Tibial nerve (tissue), 4 donors: ENCODE measurements around the gene UXS1. TPM values are rescaled to one million over a fixed set of nuclear protein-coding genes. Genes with fewer than 3 reads are reported as not detected.
"Not testable (repeated sequence)": the region's sequence is repeated elsewhere in the genome, so short reads cannot be mapped to it uniquely, and the experiment has no call there.

Source experiments
- DNase-seq, 2 donors: peaks; one replicate each; pipeline ENCODE4 v3.0.0-alpha.2; 2019; ENCODE audit warnings: low spot score in 2 of 2
- H3K27ac ChIP-seq, 4 donors: fragments of 200-600 bp; sonication (generic) in 3 of 4; one replicate each; pipeline ENCODE4 v1.5.1; 2017 to 2019; ENCODE audit warnings: mild to moderate bottlenecking in 1 of 4
- H3K27me3 ChIP-seq, 2 donors: fragments of 200-600 bp; sonication (generic) in 1 of 2; one replicate each; pipeline versions ENCODE4 v1.5.1 to v1.6.0; 2017 to 2019
- H3K36me3 ChIP-seq, 3 donors: fragments of 200-600 bp; sonication (generic); one replicate each; pipeline ENCODE4 v1.5.1; 2018 to 2019
- H3K4me1 ChIP-seq, 4 donors: fragments of 200-600 bp; sonication (generic) in 3 of 4; one replicate each; pipeline ENCODE4 v1.5.1; 2017 to 2019
- H3K4me3 ChIP-seq, 4 donors: fragments of 200-600 bp; sonication (generic) in 3 of 4; one replicate each; pipeline ENCODE4 v1.5.1; 2017 to 2019; ENCODE audit warnings: mild to moderate bottlenecking in 1 of 4, moderate library complexity in 1 of 4
- H3K9me3 ChIP-seq, 4 donors: fragments of 200-600 bp; sonication (generic) in 3 of 4; one replicate each; pipeline ENCODE4 v1.5.1; 2017 to 2019
- EP300 ChIP-seq, 2 donors: sonication (generic); formaldehyde crosslinking; IDR thresholded peaks; one replicate each; pipeline ENCODE4 v1.6.1; 2017; ENCODE audit warnings: antibody characterized with exemption in 2 of 2, mild to moderate bottlenecking in 1 of 2
- POLR2A ChIP-seq, 2 donors: fragments of 450-650 bp; IDR thresholded peaks; one replicate each; pipeline ENCODE4 v1.6.1; 2017; ENCODE audit warnings: antibody characterized with exemption in 2 of 2, mild to moderate bottlenecking in 2 of 2, moderate library complexity in 2 of 2
- WGBS, 2 donors: methylation state at CpG; one replicate each; pipeline ENCODE4 v1.1.5; 2018; 5-methylcytosine and 5-hydroxymethylcytosine counted together
- total RNA-seq, 4 donors: library from RNA; depleted of rRNA; stranded (reverse); fragments of >200 nt; gene quantifications; one replicate each; pipeline ENCODE4 v1.1.0, GENCODE V29; 2016
- TF ChIP-seq, protein P1 (sequence below), 5 experiments: fragments of 200-600 bp in 3 of 5; fragments of 450-650 bp in 2 of 5; sonication (generic) in 3 of 5; IDR thresholded peaks; one replicate each; pipeline ENCODE4 v1.5.1; 2016 to 2019; ENCODE audit warnings: antibody characterized with exemption in 5 of 5, mild to moderate bottlenecking in 3 of 5, moderate library complexity in 2 of 5

UXS1 gene
- total RNA-seq, 4 donors from 2014 or later = 38.5 to 78.9 (median 51.3) TPM

GRCh38 chr2:106137731-106138521 is 56.2 kb downstream of the UXS1 start:
- H3K27ac ChIP-seq = peak overlapping the region; percentile 25 to 87 (median 78)
- 66 to 68% methylated on average over 14 of the region's 14 CpGs for WGBS, 2 donors
- DNase-seq = no peak
- TF ChIP-seq, protein P1, sequence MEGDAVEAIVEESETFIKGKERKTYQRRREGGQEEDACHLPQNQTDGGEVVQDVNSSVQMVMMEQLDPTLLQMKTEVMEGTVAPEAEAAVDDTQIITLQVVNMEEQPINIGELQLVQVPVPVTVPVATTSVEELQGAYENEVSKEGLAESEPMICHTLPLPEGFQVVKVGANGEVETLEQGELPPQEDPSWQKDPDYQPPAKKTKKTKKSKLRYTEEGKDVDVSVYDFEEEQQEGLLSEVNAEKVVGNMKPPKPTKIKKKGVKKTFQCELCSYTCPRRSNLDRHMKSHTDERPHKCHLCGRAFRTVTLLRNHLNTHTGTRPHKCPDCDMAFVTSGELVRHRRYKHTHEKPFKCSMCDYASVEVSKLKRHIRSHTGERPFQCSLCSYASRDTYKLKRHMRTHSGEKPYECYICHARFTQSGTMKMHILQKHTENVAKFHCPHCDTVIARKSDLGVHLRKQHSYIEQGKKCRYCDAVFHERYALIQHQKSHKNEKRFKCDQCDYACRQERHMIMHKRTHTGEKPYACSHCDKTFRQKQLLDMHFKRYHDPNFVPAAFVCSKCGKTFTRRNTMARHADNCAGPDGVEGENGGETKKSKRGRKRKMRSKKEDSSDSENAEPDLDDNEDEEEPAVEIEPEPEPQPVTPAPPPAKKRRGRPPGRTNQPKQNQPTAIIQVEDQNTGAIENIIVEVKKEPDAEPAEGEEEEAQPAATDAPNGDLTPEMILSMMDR (IDR thresholded peaks at IDR 0.05) = no peak
- no peak for TF ChIP-seq EP300 (IDR thresholded peaks at IDR 0.05)
- TF ChIP-seq POLR2A (IDR thresholded peaks at IDR 0.05) = no peak
- no peaks in the 10 kb centered on the region for H3K36me3 ChIP-seq
- H3K27me3 ChIP-seq = no peaks in the 10 kb centered on the region
- H3K9me3 ChIP-seq = no peaks in the 10 kb centered on the region
- no peak overlapping the region for H3K4me3 ChIP-seq
- peaks cover 0 to 42% (median 21%) of the 10 kb centered on the region in 4 donors for H3K4me1 ChIP-seq

DNA sequence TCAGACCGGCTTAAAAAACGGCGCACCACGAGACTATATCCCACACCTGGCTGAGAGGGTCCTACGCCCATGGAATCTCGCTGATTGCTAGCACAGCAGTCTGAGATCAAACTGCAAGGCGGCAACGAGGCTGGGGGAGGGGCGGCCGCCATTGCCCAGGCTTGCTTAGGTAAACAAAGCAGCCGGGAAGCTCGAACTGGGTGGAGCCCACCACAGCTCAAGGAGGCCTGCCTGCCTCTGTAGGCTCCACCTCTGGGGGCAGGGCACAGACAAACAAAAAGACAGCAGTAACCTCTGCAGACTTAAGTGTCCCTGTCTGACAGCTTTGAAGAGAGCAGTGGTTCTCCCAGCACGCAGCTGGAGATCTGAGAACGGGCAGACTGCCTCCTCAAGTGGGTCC is 62.9 kb downstream of the UXS1 start:
- WGBS, 2 donors = no CpG with 5 or more reads among the region's 14 CpGs
- not testable (repeated sequence) for H3K4me3 ChIP-seq, DNase-seq, H3K27ac ChIP-seq, H3K9me3 ChIP-seq, H3K27me3 ChIP-seq
- H3K4me1 ChIP-seq = peaks cover 0 to 10% (median 2%) of the 10 kb centered on the region in 4 donors
- H3K36me3 ChIP-seq = peaks cover 0 to 17% (median 0%) of the 10 kb centered on the region in 3 donors

GRCh38 chr2:106130251-106130998 is 63.7 kb downstream of the UXS1 start:
- H3K27ac ChIP-seq = peak overlapping the region in 2 of 4 donors; percentile 19 to 39
- peaks cover 0 to 22% (median 0%) of the 10 kb centered on the region in 3 donors for H3K36me3 ChIP-seq
- TF ChIP-seq, protein P1 (IDR thresholded peaks at IDR 0.05) = no peak
- TF ChIP-seq EP300 (IDR thresholded peaks at IDR 0.05) = no peak
- no peak for TF ChIP-seq POLR2A (IDR thresholded peaks at IDR 0.05)
- DNase-seq = no peak
- no peaks in the 10 kb centered on the region for H3K27me3 ChIP-seq
- no peaks in the 10 kb centered on the region for H3K9me3 ChIP-seq
- WGBS, 2 donors = 75 to 82% methylated on average over 13 of the region's 13 CpGs
- H3K4me3 ChIP-seq = no peak overlapping the region
- peaks cover 0 to 10% (median 2%) of the 10 kb centered on the region in 4 donors for H3K4me1 ChIP-seq

DNA sequence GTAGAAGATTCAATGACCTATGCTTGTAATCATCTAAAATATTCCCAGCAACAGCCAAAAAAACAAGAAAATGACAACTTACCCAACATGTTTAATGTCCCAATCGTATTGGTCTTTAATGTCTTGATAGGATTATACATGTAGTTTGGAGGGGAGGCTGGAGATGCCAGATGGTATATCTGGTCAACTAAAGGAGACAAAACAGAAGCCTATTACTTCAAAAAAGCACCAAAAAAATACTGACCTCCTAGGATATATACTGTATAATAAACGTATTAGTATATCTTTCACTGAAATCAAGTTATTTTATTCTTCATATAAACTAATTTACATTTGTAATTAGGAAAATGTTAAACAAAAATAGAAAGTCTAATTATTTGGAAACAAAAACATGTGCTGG is 64.5 kb downstream of the UXS1 start:
- no peaks in the 10 kb centered on the region for H3K9me3 ChIP-seq
- DNase-seq = no peak
- peaks cover 0 to 10% (median 2%) of the 10 kb centered on the region in 4 donors for H3K4me1 ChIP-seq
- TF ChIP-seq POLR2A (IDR thresholded peaks at IDR 0.05) (no peak), EP300 (IDR thresholded peaks at IDR 0.05) (no peak)
- TF ChIP-seq, protein P1 (IDR thresholded peaks at IDR 0.05) = no peak
- H3K4me3 ChIP-seq = no peak overlapping the region
- H3K27ac ChIP-seq = no peak overlapping the region
- H3K27me3 ChIP-seq = no peaks in the 10 kb centered on the region
- WGBS, 2 donors = 52 to 56% methylated on average over 2 of the region's 2 CpGs
- peaks cover 0 to 30% (median 0%) of the 10 kb centered on the region in 3 donors for H3K36me3 ChIP-seq

DNA sequence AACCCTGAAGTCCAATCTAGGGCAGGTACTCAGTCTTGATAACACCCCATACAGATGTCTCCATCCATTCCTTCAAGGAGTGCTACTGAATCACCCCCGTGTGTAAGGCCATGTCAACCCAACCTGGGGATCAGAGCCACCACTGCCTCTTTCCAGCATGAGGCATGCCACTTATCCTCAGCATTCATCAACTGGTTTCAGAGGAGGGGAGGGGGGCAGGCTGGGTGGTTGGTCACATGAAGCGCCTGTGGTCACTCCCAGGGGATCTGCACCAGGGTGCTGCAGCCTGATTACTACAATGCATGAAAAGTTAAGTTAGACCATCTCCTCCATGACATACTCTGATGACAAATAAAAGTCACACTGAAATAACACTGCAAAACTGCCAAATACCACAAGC is 65.0 kb downstream of the UXS1 start:
- H3K27ac ChIP-seq = no peak overlapping the region
- no peak overlapping the region for H3K4me3 ChIP-seq
- H3K27me3 ChIP-seq = no peaks in the 10 kb centered on the region
- peaks cover 0 to 30% (median 0%) of the 10 kb centered on the region in 3 donors for H3K36me3 ChIP-seq
- H3K9me3 ChIP-seq = no peaks in the 10 kb centered on the region
- no peak for DNase-seq
- 80 to 97% methylated on average over 2 of the region's 2 CpGs for WGBS, 2 donors
- TF ChIP-seq EP300 (IDR thresholded peaks at IDR 0.05) = no peak
- TF ChIP-seq, protein P1 (IDR thresholded peaks at IDR 0.05) = no peak
- no peak for TF ChIP-seq POLR2A (IDR thresholded peaks at IDR 0.05)
- peaks cover 0 to 10% (median 2%) of the 10 kb centered on the region in 4 donors for H3K4me1 ChIP-seq
